D721Med (cell line): ENCODE data around the gene LRRC28.

Experiments used
- DNase-seq: peaks from one replicate; pipeline ENCODE4 v3.0.0; 2011; ENCODE audit warnings: low spot score; ENCODE audit not compliant: insufficient read length
- FAIRE-seq: peaks from 2 replicates; lab custom pipeline; 2011; peaks lifted over from hg19 to GRCh38; lab: Jason Lieb, UNC
- TF ChIP-seq, protein P1 (sequence below): IDR thresholded peaks from 2 replicates; pipeline ENCODE4 v1.5.1; 2012; ENCODE audit warnings: mild to moderate bottlenecking, control low read depth; ENCODE audit not compliant: insufficient read depth; ENCODE audit errors: missing control alignments

The LRRC28 gene

GRCh38 chr15:99409097-99409473 is 157.8 kb downstream of the LRRC28 start:
- FAIRE-seq, result no peak
- DNase-seq, result no peak

DNA sequence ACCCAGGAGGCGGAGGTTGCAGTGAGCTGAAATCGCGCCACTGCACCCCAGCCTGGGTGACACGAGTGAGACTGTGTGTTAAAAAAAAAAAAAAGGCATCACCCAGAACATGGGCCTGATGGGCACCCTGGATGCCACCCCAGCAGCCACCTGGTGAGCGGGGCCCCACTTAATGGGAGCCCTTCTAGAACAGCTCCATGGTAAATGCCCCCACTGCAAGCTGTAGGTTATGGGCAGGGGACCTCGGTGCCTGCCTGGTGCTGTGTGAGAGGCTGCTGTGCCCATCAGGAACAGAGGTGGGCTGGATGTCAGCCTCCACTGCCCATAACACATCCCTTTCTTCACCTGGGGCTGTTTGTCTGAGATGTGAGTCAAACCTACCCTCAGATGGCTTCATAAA is 158.3 kb downstream of the LRRC28 start:
- DNase-seq (no peak), FAIRE-seq (no peak)
- TF ChIP-seq, protein P1, sequence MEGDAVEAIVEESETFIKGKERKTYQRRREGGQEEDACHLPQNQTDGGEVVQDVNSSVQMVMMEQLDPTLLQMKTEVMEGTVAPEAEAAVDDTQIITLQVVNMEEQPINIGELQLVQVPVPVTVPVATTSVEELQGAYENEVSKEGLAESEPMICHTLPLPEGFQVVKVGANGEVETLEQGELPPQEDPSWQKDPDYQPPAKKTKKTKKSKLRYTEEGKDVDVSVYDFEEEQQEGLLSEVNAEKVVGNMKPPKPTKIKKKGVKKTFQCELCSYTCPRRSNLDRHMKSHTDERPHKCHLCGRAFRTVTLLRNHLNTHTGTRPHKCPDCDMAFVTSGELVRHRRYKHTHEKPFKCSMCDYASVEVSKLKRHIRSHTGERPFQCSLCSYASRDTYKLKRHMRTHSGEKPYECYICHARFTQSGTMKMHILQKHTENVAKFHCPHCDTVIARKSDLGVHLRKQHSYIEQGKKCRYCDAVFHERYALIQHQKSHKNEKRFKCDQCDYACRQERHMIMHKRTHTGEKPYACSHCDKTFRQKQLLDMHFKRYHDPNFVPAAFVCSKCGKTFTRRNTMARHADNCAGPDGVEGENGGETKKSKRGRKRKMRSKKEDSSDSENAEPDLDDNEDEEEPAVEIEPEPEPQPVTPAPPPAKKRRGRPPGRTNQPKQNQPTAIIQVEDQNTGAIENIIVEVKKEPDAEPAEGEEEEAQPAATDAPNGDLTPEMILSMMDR, result no peak

More at GRCh38 chr15:99409097-99409473, 157.8 kb downstream of the LRRC28 start:
- TF ChIP-seq, protein P1, result peak; percentile 50

DNA sequence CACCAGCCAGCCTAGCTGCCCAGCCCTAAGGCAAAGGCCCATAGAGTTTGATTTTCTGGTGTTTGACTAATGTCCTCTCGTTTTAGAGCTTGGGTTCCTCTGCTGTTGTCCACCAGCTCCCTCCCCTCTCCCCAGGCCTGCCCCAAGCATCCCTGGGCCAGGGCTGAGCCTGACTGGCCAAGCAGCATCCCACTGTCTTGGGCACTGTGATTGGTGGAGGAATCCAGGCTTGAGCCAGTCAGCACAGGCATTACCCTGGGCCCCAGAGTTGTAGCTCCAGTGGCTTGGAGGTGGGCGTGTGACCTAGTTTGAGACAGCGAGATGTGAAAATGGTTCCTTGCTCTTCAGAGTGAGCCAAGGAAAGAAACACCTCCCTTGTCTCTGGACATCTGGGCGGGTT is 159.2 kb downstream of the LRRC28 start:
- no peak for DNase-seq
- no peak for FAIRE-seq
- TF ChIP-seq, protein P1, result no peak

- TF ChIP-seq, protein P1, result no peak
- DNase-seq (no peak), FAIRE-seq (no peak)
These were observed 160.0 kb downstream of the LRRC28 start for GRCh38 chr15:99411234-99411633.

GRCh38 chr15:99412082-99412481 is 160.8 kb downstream of the LRRC28 start:
- TF ChIP-seq, protein P1, result no peak
- FAIRE-seq, result no peak

DNA sequence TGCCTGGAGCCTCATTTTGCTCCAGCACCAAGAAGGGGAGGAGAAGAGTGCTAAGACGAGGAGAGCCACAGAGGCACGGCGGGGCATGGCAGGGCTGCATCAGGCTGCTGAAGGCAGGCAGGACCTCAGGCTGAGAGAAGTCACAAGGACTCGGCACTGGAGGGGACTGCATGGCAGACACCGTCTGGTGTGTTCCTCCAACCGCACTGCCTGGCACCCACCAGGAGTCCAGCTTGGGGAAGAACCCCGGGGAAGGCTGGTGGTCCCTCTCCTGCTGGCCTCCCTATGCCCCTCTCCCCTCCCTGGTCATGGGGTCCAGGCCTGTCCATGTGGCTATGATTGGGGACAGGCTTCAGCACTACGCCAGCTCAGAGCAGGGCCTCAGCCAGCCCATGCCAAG is 161.3 kb downstream of the LRRC28 start:
- FAIRE-seq, result no peak
- TF ChIP-seq, protein P1, result no peak
- no peak for DNase-seq

More at GRCh38 chr15:99412082-99412481, 160.8 kb downstream of the LRRC28 start:
- DNase-seq, result no peak

DNA sequence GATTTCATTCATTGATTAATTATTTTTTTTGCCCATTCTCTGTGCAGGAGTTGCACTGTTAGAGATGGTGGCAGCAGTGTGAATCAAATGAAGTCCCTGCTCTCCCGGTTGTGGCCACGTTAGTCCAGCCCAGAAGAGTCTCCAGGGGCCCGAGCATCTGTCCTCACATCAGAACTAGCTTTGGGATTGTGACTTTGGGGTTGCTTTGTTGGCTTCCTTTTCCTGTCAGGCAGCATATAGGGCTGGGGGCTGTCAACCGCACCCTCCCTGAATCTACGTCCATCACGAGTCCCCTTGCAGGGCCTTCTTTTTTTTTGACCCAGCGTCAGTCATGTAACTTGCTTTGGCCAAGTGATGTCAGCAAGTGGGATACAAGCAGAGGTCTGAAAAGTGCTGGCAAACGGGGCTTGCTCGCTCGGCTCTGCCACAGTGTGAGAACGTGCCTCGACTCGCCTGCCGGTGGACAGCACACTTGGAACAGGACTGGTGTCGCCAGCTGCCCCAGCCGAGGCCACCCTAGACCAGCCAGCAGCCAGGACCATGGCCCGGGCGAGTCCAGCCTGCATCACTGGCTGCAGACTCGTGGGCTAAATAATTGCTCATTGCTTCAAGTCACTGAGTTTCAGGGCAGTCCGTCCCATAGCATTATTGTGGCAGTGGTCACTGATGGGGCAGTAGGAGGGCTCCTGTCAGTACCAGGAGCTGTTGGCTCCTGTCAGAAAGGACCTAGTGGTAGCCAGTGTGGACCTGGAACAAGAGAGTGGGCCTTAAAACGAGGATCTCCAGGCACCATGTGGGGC is 162.9 kb downstream of the LRRC28 start:
- DNase-seq (no peak), FAIRE-seq (no peak)
- TF ChIP-seq, protein P1, result no peak
